ENCODE results near the gene RAX2.

- TF ChIP-seq EZH2 (IDR thresholded peaks at IDR 0.05; ENCODE audit: insufficient read depth, poor library complexity, severe bottlenecking) = no peak
- no peak for TF ChIP-seq EZH2phosphoT487 (IDR thresholded peaks at IDR 0.05; ENCODE audit: insufficient read depth, low read depth)
Measured at GRCh38 chr19:3790209-3790734, 18.2 kb upstream of the RAX2 start.
